NCI-H2107 treated with DMSO at 0.1 percent for 48 hours (cell line): ENCODE measurements around the gene RBM38.
A peak's percentile ranks its signal among the peaks of the same experiment; 100 is the strongest.

ENCODE experiments used
- DNase-seq: peaks from one replicate; lab custom pipeline; 2025; ENCODE audit not compliant: unreplicated experiment; lab: John Stamatoyannopoulos, UW

Gene RBM38

DNA sequence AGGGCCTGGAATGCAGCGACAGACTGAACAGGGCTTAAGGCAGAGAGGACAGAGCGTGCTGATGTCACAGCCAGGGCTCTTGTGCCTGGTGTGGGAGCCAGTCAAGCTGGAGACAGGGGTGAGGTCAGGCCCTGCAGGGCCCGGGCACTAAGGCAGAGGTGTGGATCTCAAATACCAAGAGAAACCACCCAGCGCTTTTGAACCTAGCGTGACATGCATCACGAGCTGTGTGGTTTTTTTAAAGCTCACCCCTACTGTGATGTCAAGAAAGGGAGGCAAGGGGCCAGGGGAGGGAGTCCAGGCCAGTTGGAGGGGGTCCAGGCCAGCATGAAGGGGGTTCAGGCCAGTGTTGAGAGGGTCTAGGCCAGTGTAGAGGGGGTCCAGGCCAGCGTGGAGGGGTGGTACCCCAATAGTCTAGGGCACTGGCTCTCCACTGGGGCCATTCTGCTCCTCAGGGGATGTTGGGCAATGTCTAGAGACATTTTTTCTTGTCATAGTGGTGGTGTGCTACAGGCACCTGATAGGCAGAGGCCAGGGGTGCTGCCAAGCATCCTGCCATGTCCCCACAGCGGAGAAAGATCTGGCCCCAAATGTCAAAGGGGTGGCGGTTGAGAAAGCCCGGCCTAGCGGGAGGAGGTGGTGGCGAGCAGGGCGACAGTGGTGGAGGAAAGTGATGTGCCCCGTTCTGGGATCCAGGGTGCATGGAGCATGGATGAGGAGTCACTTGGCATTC is 42.6 kb downstream of the RBM38 start:
- no peak for DNase-seq

DNA sequence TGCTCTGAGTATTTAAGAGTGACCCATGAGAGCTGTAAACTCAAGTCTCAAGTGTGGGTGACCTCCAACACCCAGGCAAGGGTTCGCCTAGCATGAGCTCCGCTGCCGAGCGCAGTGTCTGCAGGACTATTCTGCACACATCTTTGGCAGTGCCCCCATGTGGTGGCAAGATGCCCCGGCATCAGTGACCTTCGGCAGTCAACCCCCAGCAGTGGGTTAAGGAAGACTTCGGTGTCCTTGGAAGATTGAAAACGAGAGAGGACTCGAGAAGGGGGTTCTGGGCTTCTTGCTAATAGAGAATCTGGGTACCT is 43.1 kb downstream of the RBM38 start:
- no peak for DNase-seq

DNA sequence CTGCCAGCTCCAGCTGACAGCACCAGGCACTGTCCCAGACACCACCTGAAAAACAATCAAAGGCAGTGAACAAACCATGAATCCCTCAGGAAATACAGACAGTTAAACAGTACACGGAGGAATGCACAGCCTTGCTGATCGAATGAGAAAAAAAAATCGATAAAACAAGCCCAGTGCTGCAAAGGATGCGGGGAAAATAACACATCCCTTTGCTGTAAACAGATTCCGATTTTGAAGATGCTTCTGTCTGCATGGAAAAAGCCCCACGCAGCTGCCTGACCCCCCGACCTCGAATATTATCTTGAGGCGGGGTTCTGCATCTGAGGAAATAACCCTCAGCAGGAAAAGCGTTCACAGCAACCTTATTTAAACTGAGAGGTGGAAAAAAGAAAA is 43.9 kb downstream of the RBM38 start:
- no peak for DNase-seq

DNA sequence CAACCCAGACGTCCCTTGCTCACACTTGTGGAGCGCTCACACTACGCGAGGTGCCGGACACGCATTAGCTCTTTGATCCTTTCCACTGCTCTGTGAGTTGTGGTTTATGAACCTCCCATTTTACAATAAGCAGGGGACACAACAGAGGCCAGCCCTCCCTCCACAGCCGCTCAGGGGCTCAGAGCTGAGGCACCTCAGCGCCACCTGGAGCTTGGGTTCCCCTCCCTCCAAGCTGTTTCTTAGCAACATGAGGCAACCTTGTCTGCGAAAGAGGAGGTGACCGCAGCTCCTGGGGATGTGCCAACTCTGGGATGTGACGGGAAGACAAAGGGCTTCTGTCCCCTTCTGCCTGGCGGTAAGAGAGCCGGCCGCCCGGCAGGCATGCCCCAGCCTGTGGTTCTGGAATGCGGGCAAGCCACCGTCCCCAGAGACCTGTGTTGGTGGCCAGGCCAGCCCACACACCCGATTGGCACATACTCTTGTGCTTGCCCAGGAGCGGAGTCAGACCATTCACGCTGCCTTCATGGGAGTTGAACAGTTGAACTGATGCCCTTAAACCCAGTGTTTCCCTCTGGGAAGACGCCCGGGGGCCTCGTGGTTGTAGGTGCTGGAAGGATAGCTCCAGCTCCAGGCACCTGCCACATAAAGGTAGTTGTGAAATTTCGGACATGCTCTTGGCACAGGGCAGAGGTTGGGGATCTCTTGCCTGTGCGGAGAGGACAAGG is 44.5 kb downstream of the RBM38 start:
- peak; percentile 97 for DNase-seq

DNA sequence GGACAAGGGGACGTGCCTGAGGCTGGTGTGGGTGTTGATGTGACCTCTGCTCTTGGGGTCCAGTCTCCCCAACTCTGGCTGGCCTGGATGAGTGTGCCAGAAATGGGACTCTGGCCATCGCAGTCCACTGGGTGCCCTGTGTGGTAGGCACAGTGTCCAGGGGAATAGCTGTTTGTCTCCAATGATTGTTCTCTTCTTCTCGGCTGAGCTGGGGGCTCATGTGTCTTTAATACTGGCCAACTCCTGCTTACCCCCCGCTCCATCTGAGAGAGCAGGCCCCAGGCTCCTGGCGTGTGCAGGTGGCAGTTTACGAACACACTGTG is 45.0 kb downstream of the RBM38 start:
- no peak for DNase-seq

DNA sequence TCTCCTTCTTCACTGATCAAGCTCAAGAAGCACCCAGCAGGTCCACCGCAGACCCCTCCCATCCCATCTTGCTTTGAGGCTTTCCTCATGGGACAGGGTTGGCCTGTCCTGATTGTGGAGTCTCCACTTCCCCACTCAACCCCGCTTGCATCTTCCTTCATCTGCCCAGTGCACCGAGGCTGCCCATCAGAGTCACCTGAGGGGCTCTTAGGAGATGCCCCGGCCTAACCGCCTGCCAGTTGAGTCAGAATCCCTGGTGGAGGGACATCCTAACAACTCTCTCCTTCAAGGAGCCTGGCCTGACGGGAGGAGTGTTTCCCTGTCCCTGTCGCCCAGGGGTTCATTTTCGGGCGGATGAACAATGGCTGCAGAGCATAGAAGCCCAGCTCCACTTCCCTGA is 46.1 kb downstream of the RBM38 start:
- no peak for DNase-seq

DNA sequence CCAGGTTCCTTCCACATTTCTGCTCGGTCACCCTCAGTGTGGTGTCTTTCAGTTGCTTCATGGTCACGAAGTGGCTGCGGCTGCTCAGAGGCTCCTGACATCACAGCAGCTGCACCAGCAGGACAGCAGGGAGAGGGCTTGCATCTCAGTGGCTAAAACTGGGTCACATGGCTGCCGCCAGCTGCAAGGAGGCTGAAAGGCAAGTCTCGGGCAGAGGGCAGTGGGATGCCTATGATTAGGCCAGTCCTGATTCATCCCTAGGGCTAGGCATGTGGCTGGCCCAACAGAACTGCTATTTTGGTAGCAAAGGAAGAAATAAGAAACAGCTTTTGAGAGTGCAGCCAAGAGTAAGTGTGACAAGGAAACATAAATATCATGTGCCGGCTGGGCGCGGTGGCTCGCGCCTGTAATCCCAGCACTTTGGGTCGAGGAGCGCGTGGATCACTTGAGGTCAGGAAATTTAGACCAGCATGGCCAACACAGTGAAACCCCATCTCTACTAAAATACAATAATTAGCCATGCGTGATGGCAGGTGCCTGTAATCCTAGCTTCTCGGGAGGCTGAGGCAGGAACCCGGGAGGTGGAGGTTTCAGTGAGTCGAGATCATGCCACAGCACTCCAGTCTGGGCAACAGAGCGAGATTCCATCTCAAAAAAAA is 46.6 kb downstream of the RBM38 start:
- no peak for DNase-seq

DNA sequence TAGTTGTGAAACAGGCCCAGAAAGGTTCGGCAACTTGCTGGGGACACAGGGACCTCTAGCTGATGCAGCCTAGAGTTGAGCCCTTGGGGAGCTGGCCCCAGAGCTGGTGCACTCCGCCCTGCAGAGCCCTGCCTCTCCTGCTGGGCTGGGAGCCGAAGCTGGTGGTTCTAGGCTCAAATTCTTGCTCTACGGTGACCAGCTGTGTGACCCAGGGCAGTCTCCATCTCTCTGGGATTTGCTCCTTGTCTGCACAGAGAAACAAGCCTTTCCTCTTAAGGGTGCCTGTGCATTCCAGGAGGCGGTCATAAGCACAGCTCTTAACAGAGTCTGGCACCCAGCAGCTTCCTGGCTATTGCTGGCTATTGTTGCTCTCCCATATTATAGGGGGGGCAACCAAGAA is 47.4 kb downstream of the RBM38 start:
- no peak for DNase-seq

DNA sequence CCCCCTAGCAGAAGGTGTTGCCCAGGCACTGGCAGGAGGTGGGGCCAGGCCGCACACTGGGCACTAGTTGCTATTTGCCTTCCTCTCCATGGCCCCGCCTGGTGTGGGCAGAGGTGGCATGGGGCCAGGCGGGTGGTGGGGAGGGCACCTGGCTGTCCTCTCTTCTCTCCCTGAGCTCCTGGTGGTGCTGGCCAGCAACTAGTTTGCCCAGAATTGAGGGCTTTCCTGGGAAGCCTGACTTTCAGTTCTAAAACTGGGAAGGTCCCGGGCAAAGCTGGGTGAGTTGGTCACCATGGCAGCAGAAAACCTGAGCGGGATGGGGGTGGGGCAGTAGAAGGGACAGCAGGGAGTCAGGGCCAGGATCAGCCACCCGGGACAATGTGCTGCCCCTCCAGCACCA is 48.2 kb downstream of the RBM38 start:
- peak; percentile 47 for DNase-seq

DNA sequence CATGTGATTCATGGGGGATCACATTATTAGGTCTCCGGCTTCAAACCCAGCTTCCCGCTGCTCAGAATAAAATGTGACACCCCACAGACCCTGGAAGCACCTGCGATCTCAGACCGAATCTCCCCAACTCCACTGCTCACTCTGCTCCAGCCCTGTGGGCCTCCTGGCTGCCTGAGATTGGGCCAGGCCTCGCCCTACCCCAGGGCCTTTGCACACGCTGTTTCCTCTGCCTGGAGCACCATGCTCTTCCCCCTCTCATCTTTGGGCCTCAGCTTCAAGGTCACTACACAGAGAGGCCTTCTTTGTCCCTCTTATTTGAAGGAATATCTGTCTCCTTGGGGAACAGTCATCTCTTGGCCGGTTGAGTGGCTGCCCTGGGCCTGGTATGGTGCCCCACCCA is 48.8 kb downstream of the RBM38 start:
- no peak for DNase-seq

DNA sequence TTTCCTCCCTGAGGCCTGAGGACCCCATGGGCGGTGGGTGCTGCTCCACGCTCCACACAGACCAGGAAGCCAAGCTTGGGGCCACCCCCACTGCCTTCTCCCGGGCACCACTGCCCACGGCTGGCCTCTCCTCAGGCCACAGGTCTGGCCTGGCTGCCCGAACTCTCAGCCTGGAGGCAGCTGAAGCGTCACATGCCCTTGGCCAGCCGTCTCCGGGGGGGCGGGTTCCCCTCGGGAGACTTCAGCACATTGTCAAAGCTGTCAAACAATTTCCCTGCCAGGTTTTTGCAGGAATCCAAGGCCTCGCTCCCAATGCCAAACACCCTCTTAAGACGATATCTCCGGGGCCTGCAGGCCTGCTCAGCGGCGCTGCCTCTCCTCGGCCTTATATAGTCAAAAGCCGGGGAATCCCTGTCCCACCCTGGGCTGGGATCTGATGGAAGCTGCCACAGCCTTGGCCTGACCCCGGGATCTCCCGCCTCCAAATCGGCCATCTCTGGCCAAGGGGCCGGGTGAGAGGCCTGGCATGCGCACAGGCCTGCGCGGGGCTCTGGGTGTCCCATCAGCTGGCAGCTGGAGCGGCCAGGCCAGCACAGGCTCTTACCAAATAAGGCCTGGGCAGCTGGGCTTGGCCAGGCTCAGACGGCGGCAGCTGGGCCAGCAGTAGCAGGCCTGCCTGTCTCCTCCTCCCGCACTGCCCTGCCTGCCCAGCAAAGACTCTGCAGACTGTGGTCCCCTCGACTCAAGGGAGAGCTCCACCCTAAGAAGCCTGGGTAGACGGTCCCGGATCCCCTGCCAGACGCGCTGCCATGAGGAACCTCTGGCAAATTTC is 49.7 kb downstream of the RBM38 start:
- no peak for DNase-seq

DNA sequence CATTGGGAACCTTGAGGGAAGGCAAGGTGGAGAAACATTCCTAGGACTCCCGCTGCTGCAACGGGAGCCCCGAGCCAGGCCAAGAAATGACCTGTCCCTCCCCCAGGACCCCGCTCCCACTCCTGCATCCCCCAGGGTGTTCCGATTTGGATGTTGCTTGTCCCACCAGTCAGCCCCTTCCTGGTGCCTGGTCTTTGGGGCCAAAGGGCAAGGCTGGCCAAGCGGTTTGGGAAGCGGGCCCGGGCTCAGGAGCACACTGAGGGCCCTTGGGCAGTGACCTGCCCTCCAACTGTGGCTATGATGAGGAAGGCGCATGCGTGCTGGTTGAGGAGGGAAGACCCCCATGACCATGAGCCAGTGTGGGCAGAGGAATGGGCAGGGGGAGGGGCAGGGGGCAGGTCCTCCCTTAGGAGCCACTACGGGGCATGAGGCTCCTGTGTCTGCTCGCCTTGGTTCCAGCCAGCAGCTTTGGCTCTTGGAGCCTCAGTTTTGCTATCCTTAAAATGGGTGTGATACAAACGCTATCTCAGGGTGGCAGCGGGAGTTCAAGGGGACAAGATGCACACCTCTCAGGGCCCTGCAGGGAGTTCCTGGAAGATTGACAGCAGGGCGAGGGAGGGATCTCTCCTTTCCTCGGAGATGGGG is 50.4 kb downstream of the RBM38 start:
- no peak for DNase-seq

DNA sequence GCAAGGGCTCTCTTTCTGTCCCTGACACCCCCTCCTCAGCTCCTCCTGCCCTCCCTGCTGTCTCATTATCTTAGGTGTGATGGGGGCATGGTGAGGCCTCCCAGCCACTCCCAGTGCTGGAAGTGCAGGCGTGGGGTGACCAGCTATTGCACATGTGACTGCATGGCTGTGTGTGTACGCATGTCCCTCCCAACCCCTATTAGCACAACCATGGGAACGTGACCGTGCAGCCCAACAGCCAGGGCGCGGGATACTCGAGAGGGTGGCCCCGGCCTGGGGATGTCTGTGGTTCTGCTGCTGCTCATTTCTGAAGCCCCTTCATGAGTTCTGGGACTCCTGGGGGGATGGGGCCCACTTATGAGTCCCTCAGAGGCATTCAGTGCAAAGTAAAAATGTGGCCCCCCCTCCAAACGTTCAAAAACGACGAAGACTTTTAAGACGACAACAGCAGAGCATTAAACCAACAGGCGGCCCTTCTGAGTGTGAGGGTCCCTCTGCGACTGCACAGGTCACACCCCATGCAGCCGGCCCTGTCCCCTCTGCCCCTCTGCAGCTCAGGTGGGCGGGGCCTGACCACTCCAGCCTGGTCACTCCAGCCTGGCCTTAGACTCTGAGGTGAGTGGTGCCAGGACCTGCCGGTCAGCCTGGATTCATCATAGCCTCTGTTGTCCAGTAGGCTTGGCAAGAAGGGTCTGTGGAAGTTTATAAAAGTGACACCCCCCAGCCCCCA is 51.1 kb downstream of the RBM38 start:
- DNase-seq = no peak

DNA sequence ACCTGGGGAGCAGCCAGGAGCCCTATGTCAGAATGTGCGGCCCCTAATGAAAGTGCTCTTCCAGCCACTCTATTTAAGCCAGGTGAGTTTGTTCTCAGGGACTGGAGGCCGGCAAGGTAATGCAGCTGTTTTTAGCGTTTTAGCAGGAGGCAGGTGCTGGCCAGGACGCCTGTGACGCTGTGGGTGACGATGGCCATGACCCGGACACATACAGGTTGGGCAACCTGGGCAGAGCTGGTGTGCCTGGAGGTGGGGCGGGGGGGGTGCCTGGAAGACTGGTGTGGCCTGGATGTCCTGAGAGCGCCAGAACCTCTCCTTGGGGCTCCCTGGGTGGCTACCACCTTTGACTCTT is 51.7 kb downstream of the RBM38 start:
- no peak for DNase-seq

DNA sequence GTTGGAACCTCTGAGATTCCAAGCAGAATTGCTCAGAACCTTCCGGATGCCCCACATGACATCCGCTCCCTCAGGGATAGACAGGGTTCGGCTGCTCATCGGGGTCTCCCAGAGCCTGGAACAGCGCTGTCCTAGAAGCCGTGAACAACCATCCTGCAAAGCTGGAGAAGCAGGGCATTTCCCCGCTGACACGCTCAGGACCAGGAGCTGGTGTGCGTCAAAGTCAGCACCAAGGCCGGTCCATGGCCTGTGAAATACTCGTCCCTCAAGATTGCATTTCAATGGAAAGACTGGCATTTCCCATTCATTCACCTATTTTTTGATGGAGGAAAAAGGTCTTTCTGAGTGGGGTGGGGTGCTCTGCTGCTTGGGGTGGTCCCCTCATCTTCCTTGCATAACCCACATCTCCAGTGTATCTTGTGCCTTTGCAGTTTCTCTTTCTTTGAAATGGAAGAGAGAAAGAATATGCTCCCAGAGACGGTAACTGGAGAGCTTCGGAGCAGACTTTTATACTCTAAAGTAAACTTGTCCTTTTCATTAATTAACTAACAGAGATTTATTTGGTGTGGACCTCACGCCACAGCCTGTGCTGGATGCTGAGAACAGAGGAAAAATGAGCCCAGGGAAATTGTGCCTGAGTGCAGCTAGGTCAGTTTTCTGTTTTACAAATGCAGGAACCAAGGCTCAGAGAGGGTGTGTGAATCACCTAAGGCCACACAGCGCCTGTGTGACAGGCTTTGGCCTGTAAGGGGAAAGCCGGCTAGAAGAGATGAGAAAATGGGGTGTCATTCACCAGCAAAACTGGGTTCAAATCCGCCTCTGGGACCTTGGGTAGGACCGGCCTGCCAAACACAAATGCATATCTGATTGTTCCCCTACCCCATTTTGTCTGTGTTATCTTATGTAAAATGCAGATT is 52.4 kb downstream of the RBM38 start:
- no peak for DNase-seq

DNA sequence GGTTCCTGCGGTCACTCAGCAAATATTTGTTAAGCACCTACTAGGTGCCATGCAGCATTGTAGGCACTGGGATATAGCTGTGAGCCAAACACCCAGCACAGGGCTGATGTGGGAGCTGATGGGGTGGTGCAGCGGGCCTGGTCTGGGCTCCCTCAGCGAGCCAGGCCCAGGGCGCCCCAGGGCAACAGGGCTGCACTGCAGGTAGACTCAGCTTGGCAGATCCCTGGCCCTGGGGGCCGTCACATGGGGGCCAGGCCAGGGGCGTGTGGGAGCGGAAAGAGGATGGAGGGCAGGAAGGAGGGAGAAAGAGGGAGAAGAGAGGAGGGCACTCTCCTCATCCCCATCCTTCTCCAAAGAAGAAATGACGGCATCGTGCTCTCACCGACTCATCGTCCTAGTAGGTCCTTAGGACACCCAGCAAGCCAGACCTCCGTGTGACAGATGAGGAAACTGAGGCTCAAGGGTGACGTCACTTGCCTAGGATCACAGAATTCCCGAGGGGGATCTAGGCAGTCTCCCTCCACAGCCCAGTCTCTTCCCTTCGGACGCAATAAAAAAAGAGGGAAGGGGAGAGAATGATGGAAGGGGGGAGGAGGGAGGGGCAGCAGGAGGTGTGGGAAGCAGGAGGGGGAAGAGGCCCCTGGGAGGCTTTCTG is 53.3 kb downstream of the RBM38 start:
- DNase-seq = no peak

DNA sequence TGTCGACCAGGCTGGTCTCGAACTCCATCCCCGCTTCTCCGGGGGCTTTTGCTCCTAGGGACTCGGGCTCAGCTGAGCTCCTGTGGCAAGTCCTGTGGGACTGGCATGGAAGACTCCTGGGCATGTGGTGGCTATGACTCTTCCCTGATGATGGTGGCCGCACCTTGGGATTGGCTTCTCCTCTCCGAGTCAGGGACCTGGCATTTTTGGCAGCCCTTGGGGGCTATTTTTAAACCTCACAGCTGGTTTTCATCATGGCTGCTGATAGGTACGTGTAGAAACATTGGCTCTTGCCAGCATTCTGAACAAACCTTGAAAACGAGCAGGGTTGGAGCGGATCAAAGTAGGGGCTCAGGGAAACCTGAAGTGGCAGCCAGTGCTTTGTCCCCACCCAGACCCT is 54.1 kb downstream of the RBM38 start:
- no peak for DNase-seq

DNA sequence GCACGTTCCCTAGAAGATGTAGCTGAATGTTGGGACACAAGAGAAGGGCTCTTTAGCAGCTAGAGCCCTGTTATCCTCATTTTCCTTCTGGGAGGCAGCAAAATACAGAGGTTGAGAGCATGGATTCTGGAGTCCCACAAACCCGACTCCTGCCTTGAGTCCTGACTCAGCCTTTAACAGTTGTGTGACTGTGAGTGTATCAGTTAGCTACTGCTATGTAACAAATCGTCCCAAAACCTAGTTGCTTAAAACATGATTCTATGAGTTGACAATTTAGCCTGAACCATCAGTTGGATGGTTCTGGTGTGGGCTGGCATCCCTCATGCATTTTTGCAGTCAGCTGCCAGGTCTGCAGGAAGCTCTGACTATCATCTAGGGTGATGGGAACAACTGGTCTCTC is 54.6 kb downstream of the RBM38 start:
- DNase-seq = no peak

DNA sequence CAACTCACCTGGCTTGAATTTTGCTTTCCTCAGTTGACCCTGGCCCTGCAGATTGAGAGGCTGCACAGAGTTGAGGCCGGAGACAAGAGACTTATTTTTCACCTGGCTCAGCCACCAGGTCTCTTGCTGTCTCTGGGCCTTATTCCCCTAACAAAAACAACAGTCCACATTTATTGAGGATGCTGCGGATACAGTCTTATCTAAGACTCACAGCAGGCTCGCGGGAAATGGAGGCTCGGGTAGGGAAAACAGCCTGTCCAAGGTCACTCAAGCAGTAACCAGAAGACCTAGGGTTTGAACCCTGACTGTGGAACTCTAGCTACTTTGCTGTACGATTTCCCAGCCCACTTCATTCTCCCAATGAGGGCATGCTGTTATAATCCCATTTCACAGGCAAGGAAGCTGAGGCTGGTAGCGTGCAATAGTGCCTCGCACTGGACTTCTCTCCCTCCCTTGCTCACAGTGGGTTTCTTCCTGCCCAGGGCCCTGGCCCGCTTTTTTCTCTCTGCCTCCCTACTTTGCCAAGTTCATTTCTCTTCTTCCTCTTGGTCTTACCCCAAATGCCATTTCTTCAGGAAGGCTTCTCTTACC is 57.7 kb downstream of the RBM38 start:
- DNase-seq = no peak
